WERI-Rb-1 (cell line): ENCODE measurements around the gene LRIG1.
"Not testable (repeated sequence)": the region's sequence is repeated elsewhere in the genome, so short reads cannot be mapped to it uniquely, and the experiment has no call there.

Experiments
- DNase-seq: peaks from one replicate; pipeline ENCODE4 v3.0.0-alpha.2; 2020
- H3K27ac ChIP-seq: fragments of 250-450 bp; sonication (Bioruptor Pico); 2 replicates; pipeline ENCODE4 v1.5.1; 2020; ENCODE audit warnings: mild to moderate bottlenecking, moderate library complexity
- H3K27me3 ChIP-seq: fragments of 250-450 bp; sonication (Bioruptor Pico); 2 replicates; pipeline ENCODE4 v1.5.1; 2021; ENCODE audit warnings: mild to moderate bottlenecking, low read depth, moderate library complexity; ENCODE audit not compliant: insufficient read depth, severe bottlenecking
- H3K36me3 ChIP-seq: fragments of 250-450 bp; sonication (Bioruptor Pico); 2 replicates; pipeline ENCODE4 v1.5.1; 2020; ENCODE audit warnings: mild to moderate bottlenecking, moderate library complexity
- H3K4me3 ChIP-seq: 2 replicates; pipeline ENCODE4 v1.5.1; 2011; ENCODE audit warnings: low read depth, mild to moderate bottlenecking, control low read depth, low read length
- H3K9me3 ChIP-seq: fragments of 250-450 bp; sonication (Bioruptor Pico); 2 replicates; pipeline ENCODE4 v1.5.1; 2021; ENCODE audit warnings: mild to moderate bottlenecking, moderate library complexity; ENCODE audit not compliant: severe bottlenecking
- TF ChIP-seq, protein P1 (sequence below): IDR thresholded peaks from 2 replicates; pipeline ENCODE4 v1.5.1; 2011; ENCODE audit warnings: low read depth, mild to moderate bottlenecking, control low read depth, inconsistent platforms, low read length

LRIG1 gene

DNA sequence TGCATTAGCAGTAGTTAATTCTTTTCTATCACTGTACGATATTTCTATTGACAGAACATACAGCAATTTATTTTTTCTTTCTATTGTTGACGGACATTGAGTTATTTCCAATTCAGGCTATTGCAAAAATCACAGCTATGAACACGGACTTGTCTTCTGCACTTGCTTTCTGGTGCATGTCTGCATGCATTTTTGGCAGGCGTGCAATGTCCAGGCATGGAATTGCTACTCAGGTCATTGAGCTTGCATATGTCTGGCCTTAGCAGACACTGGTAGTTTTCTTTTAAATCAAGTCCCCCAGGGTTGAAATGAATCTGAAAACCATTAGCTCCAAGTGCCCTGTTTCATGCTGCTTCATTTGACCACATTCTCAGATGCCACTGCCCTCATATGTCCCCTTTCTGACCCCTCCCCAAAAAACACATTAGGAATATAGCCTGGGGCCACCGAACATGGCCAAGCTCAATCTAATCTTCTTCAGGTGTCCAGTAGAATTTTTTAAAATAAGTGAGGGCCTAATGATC lies 72.8 kb downstream of the LRIG1 start:
- H3K4me3 ChIP-seq: no peak overlapping the region
- no peaks in the 10 kb centered on the region for H3K27me3 ChIP-seq
- DNase-seq: no peak
- no peaks in the 10 kb centered on the region for H3K9me3 ChIP-seq
- H3K27ac ChIP-seq: no peak overlapping the region
- TF ChIP-seq, protein P1, sequence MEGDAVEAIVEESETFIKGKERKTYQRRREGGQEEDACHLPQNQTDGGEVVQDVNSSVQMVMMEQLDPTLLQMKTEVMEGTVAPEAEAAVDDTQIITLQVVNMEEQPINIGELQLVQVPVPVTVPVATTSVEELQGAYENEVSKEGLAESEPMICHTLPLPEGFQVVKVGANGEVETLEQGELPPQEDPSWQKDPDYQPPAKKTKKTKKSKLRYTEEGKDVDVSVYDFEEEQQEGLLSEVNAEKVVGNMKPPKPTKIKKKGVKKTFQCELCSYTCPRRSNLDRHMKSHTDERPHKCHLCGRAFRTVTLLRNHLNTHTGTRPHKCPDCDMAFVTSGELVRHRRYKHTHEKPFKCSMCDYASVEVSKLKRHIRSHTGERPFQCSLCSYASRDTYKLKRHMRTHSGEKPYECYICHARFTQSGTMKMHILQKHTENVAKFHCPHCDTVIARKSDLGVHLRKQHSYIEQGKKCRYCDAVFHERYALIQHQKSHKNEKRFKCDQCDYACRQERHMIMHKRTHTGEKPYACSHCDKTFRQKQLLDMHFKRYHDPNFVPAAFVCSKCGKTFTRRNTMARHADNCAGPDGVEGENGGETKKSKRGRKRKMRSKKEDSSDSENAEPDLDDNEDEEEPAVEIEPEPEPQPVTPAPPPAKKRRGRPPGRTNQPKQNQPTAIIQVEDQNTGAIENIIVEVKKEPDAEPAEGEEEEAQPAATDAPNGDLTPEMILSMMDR: no peak
- no peaks in the 10 kb centered on the region for H3K36me3 ChIP-seq

DNA sequence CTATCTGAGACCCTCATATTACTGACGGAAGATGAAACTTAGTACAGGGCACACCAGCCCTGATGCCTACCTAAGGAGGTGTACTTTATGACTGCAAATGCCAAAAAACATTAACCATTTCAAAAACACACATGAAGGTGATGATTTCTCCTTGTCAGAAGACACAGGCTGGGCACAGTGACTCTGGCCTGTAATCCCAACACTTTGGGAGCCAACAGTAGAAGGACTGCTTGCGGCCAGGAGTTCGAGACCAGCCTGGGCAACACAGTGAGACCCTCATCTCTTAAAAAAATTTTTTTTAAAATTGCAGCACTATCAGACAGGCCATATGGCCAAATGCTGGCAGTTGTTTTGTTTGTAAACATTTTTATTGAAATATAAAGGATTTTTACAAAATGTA lies 73.5 kb downstream of the LRIG1 start:
- no peak overlapping the region for H3K4me3 ChIP-seq
- no peak for DNase-seq
- no peaks in the 10 kb centered on the region for H3K9me3 ChIP-seq
- TF ChIP-seq, protein P1: no peak
- H3K27ac ChIP-seq: no peak overlapping the region
- no peaks in the 10 kb centered on the region for H3K36me3 ChIP-seq
- no peaks in the 10 kb centered on the region for H3K27me3 ChIP-seq

DNA sequence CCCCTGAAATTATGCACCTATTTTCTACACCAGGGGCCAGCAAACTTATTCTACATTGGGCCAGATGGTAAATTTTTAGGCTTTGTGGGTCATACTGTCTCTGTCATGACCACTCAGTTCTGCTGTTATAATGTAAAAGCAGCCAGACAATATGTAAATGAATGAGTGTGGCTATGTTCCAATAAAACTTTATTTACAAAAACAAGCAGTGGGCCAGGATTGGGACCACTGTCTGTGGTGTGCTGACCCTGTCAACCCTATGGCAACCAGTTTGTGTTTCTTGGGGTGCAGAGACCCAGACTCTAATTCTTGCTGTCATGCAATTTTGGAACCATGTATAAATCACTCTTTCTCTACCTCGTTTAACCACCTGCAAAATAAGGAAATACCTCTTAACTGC lies 74.7 kb downstream of the LRIG1 start:
- DNase-seq: no peak
- Histone ChIP-seq H3K36me3 (no peaks in the 10 kb centered on the region), H3K27ac (no peak overlapping the region), H3K4me3 (no peak overlapping the region), H3K27me3 (no peaks in the 10 kb centered on the region), H3K9me3 (peaks cover 9% of the 10 kb centered on the region)
- TF ChIP-seq, protein P1: no peak

- Histone ChIP-seq H3K27me3 (no peaks in the 10 kb centered on the region), H3K9me3 (peaks cover 10% of the 10 kb centered on the region), H3K27ac (no peak overlapping the region), H3K4me3 (no peak overlapping the region), H3K36me3 (no peaks in the 10 kb centered on the region)
- no peak for DNase-seq
- TF ChIP-seq, protein P1: no peak
These were observed 75.2 kb downstream of the LRIG1 start for GRCh38 chr3:66425576-66426114.

- no peak overlapping the region for H3K27ac ChIP-seq
- TF ChIP-seq, protein P1: no peak
- H3K27me3 ChIP-seq: no peaks in the 10 kb centered on the region
- DNase-seq: no peak
- H3K36me3 ChIP-seq: no peaks in the 10 kb centered on the region
- peaks cover 10% of the 10 kb centered on the region for H3K9me3 ChIP-seq
- no peak overlapping the region for H3K4me3 ChIP-seq
These were observed 75.8 kb downstream of the LRIG1 start for GRCh38 chr3:66425032-66425431.

DNA sequence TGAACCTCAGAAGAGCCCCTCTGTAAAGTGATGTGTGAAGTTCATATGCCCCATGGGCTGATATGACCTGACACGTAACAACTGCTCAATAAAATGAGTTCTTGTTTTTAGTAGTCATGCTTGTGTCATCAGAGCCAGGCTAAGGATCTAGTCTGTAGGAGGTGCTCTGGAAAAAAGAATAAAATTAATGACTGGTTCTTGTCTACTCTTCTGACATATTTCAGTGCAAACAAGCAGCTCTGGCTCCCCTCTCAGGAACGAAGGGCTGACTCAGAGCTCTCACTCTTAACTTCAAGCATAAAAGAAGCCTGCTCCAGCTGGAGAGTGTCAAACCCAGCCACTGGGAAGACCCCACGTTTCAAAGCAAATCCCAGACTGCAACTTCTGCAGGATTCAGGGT lies 77.0 kb downstream of the LRIG1 start:
- Histone ChIP-seq H3K4me3 (no peak overlapping the region), H3K9me3 (peaks cover 10% of the 10 kb centered on the region), H3K27me3 (no peaks in the 10 kb centered on the region), H3K36me3 (no peaks in the 10 kb centered on the region), H3K27ac (no peak overlapping the region)
- TF ChIP-seq, protein P1: no peak
- no peak for DNase-seq

DNA sequence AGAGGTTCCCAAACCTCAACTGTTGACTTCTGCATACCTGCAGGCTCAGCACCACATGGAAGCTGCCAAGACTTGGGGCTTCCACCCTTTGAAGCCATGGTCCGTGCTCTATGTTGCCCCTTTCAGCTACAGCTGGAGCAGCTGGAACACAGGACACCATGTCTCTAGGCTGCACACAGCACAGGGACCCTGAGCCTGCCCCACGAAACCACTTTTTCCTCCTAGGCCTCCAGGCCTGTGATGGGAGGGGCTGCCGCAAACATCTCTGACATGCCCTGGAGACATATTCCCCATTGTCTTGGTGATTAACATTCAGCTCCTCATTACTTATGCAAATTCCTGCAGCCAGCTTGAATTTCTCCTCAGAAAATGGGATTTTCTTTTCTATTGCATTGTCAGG lies 78.9 kb downstream of the LRIG1 start:
- not testable (repeated sequence) for H3K27ac ChIP-seq, H3K27me3 ChIP-seq, DNase-seq, H3K36me3 ChIP-seq, H3K4me3 ChIP-seq, H3K9me3 ChIP-seq

DNA sequence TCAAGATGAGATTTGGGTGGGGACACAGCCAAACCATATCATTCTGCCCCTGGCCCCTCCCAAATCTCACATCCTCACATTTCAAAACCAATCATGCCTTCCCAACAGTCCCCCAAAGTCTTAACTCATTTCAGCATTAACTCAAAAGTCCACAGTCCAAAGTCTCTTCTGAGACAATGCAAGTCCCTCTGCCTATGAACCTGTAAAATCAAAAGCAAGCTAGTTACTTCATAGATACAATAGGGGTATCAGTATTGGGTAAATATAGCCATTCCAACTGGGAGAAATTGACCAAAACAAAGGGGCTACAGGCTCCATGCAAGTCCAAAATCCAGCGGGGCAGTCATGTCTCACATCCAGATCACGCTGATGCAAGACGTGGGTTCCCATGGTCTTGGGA lies 79.7 kb downstream of the LRIG1 start:
- DNase-seq, H3K9me3 ChIP-seq, H3K36me3 ChIP-seq, H3K4me3 ChIP-seq, H3K27ac ChIP-seq, H3K27me3 ChIP-seq: not testable (repeated sequence)
